HepG2 (cell line): Measurements from ENCODE around the gene MRPL34.

Experiments used
- MAFK ChIP-seq, 2 experiments: IDR thresholded peaks in 1 of 2; conservative IDR thresholded peaks in 1 of 2; 2 replicates each; pipeline ENCODE4 v1.6.1; 2011; ENCODE audit warnings: improper control_type of control experiment in 2 of 2, low read length in 2 of 2
- SUZ12 ChIP-seq: fragments of 150-350 bp; IDR thresholded peaks from 2 replicates; pipeline ENCODE4 v1.6.1; 2014; ENCODE audit warnings: low read depth, low read length
- ZFP1 ChIP-seq: IDR thresholded peaks from 2 replicates; pipeline ENCODE4 v1.6.1; 2016
- ZNF510 ChIP-seq: sonication (generic); formaldehyde crosslinking; IDR thresholded peaks from 2 replicates; pipeline ENCODE4 v1.4.0; 2020; ENCODE audit warnings: low read depth, mild to moderate bottlenecking, missing genetic modification reagents
- TF ChIP-seq, protein P1 (sequence below): sonication (generic); formaldehyde crosslinking; IDR thresholded peaks from 2 replicates; pipeline ENCODE4 v1.5.0; 2020; ENCODE audit warnings: mild to moderate bottlenecking, missing genetic modification reagents, moderate library complexity

DNA sequence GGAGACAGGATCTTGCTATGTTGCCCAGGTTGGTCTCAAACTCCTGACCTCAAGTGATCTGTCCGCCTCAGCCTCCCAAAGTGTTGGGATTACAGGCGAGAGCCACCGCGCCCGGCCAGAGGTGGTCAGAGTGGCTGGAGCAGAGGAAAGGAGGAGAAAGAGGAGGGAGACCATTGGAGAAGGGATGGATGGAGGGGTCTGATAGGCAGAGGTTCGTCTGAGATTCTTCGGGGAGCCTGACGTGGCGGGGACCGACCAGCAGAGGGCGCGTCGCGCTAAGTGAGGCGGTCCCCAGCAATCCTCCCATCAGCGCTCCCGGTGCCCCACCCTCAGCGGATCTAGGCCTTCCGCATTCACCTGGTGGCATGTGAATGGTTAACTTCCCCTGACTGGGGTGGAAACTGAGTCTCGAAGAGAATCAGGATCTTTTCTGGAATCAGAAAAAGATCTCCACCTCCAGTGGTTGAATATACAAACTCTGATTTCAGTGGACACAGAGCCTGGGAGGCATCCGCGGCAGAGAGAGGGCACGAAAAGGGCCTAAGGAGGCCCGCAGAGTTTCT is 40.5 kb downstream of the MRPL34 start:
- TF ChIP-seq ZFP1 (CRISPR knock-in tag) (no peak), ZNF510 (no peak), SUZ12 (no peak), MAFK (conservative IDR thresholded peaks at IDR 0.05 in 1 of 2, IDR thresholded peaks at IDR 0.05 in 1 of 2; ENCODE audit: low read length in 2 of 2) (no peak)
- TF ChIP-seq, protein P1, sequence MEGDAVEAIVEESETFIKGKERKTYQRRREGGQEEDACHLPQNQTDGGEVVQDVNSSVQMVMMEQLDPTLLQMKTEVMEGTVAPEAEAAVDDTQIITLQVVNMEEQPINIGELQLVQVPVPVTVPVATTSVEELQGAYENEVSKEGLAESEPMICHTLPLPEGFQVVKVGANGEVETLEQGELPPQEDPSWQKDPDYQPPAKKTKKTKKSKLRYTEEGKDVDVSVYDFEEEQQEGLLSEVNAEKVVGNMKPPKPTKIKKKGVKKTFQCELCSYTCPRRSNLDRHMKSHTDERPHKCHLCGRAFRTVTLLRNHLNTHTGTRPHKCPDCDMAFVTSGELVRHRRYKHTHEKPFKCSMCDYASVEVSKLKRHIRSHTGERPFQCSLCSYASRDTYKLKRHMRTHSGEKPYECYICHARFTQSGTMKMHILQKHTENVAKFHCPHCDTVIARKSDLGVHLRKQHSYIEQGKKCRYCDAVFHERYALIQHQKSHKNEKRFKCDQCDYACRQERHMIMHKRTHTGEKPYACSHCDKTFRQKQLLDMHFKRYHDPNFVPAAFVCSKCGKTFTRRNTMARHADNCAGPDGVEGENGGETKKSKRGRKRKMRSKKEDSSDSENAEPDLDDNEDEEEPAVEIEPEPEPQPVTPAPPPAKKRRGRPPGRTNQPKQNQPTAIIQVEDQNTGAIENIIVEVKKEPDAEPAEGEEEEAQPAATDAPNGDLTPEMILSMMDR: peak; percentile 96
